H1 (cell line): ENCODE data around the gene TPMT. TPM values are rescaled to one million over a fixed set of nuclear protein-coding genes. Genes with fewer than 3 reads are reported as not detected.

Experiments
- CTCF ChIA-PET: fragments of 300-600 bp; sonication (Branson Sonifier 250); formaldehyde crosslinking; loops from one replicate; lab custom pipeline; 2021; ENCODE audit not compliant: partially characterized antibody; lab: Charles Lee
- POLR2A ChIA-PET: fragments of 300-600 bp; sonication (Branson Sonifier 250); formaldehyde crosslinking; loops from one replicate; lab custom pipeline; 2021; ENCODE audit warnings: inconsistent platforms; ENCODE audit not compliant: partially characterized antibody; lab: Charles Lee
- DNase-seq, 2 experiments: peaks; one replicate each; pipeline versions ENCODE4 v3.0.0 to v3.0.0-alpha.2; 2010 to 2022; ENCODE audit warnings: low spot score in 2 of 2, low read depth in 1 of 2, mixed read lengths in 1 of 2
- FAIRE-seq: peaks from 2 replicates; lab custom pipeline; 2011; peaks lifted over from hg19 to GRCh38; lab: Jason Lieb, UNC
- H2AFZ ChIP-seq: 2 replicates; pipeline ENCODE4 v1.8.1; 2012; ENCODE audit warnings: low read length, inconsistent platforms
- H2AK5ac ChIP-seq: 2 replicates; pipeline ENCODE4 v1.6.1; 2013; ENCODE audit warnings: low read depth, low read length
- H2BK120ac ChIP-seq: replicated peaks from 2 replicates; pipeline ENCODE3; 2013; ENCODE audit warnings: low read depth, low read length, inconsistent platforms
- H2BK12ac ChIP-seq: 2 replicates; pipeline ENCODE4 v1.6.1; 2013; ENCODE audit warnings: low read depth, low read length
- H2BK15ac ChIP-seq: 2 replicates; pipeline ENCODE4 v1.6.1; 2013; ENCODE audit warnings: low read length
- H2BK20ac ChIP-seq: 2 replicates; pipeline ENCODE4 v1.6.1; 2013; ENCODE audit warnings: low read length
- H2BK5ac ChIP-seq: 2 replicates; pipeline ENCODE4 v1.6.1; 2013; ENCODE audit warnings: low read depth, low read length
- H3K14ac ChIP-seq: 2 replicates; pipeline ENCODE4 v1.6.1; 2013; ENCODE audit warnings: inconsistent platforms; ENCODE audit not compliant: insufficient read length
- H3K18ac ChIP-seq: 2 replicates; pipeline ENCODE4 v1.6.1; 2013; ENCODE audit warnings: low read length; ENCODE audit errors: extremely low read depth
- H3K23ac ChIP-seq: 2 replicates; pipeline ENCODE4 v1.6.1; 2013; ENCODE audit warnings: inconsistent platforms; ENCODE audit not compliant: insufficient read length
- H3K23me2 ChIP-seq: 2 replicates; pipeline ENCODE4 v1.6.1; 2013; ENCODE audit warnings: low read depth, low read length
- H3K27ac ChIP-seq: 2 replicates; pipeline ENCODE4 v1.6.1; 2011; ENCODE audit warnings: low read depth, low read length, inconsistent platforms
- H3K27me3 ChIP-seq, 4 experiments: replicated peaks in 1 of 4; 1 replicate in 1 of 4; 2 replicates in 3 of 4; pipeline versions ENCODE4 v1.6.1 to v1.8.1; 2011 to 2013; ENCODE audit warnings: low read length in 3 of 4, mild to moderate bottlenecking in 3 of 4, inconsistent platforms in 2 of 4, mixed read lengths in 2 of 4, moderate library complexity in 1 of 4; ENCODE audit not compliant: control insufficient read depth in 3 of 4, insufficient read depth in 3 of 4; ENCODE audit errors: extremely low read depth in 1 of 4
- H3K36me3 ChIP-seq, 4 experiments: 2 replicates each; pipeline versions ENCODE4 v1.6.1 to v1.8.1; 2011 to 2013; ENCODE audit warnings: mild to moderate bottlenecking in 4 of 4, low read length in 3 of 4, moderate library complexity in 2 of 4, control low read depth in 1 of 4, inconsistent platforms in 1 of 4; ENCODE audit not compliant: insufficient read depth in 4 of 4, control insufficient read depth in 2 of 4
- H3K4ac ChIP-seq: replicated peaks from 2 replicates; pipeline ENCODE3; 2013; ENCODE audit warnings: low read length, low read depth, mixed read lengths, inconsistent platforms; ENCODE audit not compliant: insufficient read length
- H3K4me1 ChIP-seq, 4 experiments: replicated peaks in 1 of 4; 1 replicate in 1 of 4; 2 replicates in 3 of 4; pipeline versions ENCODE4 v1.6.1 to v1.8.1; 2011 to 2013; ENCODE audit warnings: low read length in 3 of 4, inconsistent platforms in 2 of 4, mixed read lengths in 1 of 4; ENCODE audit not compliant: insufficient read depth in 4 of 4, control insufficient read depth in 3 of 4
- H3K4me2 ChIP-seq, 2 experiments: 2 replicates each; pipeline versions ENCODE4 v1.6.1 to v1.8.1; 2011 to 2013; ENCODE audit warnings: low read depth in 2 of 2, low read length in 2 of 2, control low read depth in 1 of 2, inconsistent platforms in 1 of 2, mild to moderate bottlenecking in 1 of 2; ENCODE audit not compliant: insufficient read depth in 1 of 2
- H3K4me3 ChIP-seq, 4 experiments: fragments of 200-600, 300-600 bp in 1 of 4; sonication (generic), shearing (Covaris generic), sonication (Bioruptor Twin) in 1 of 4; 2 replicates each; pipeline versions ENCODE4 v1.5.1 to v1.8.1; 2011 to 2016; ENCODE audit warnings: low read length in 4 of 4, low read depth in 3 of 4, control low read depth in 2 of 4, inconsistent platforms in 2 of 4, mild to moderate bottlenecking in 2 of 4, mixed read lengths in 1 of 4, moderate library complexity in 1 of 4; ENCODE audit not compliant: insufficient read depth in 2 of 4; ENCODE audit errors: extremely low read depth in 1 of 4
- H3K56ac ChIP-seq: replicated peaks from 2 replicates; pipeline ENCODE3; 2013; ENCODE audit warnings: low read depth, mild to moderate bottlenecking, mixed read lengths, low read length, inconsistent platforms; ENCODE audit not compliant: insufficient read length
- H3K79me1 ChIP-seq: 2 replicates; pipeline ENCODE4 v1.6.1; 2013; ENCODE audit warnings: low read depth, low read length, control low read depth
- H3K79me2 ChIP-seq, 2 experiments: 2 replicates each; pipeline versions ENCODE4 v1.6.1 to v1.8.1; 2012 to 2013; ENCODE audit warnings: low read length in 2 of 2, mild to moderate bottlenecking in 2 of 2, inconsistent platforms in 1 of 2; ENCODE audit not compliant: insufficient read depth in 2 of 2, control insufficient read depth in 1 of 2
- H3K9ac ChIP-seq, 4 experiments: replicated peaks in 1 of 4; 1 replicate in 1 of 4; 2 replicates in 3 of 4; pipeline versions ENCODE4 v1.6.1 to v1.8.1; 2011 to 2013; ENCODE audit warnings: low read depth in 3 of 4, low read length in 3 of 4, control low read depth in 2 of 4, mild to moderate bottlenecking in 2 of 4, moderate library complexity in 2 of 4, inconsistent platforms in 1 of 4; ENCODE audit errors: extremely low read depth in 1 of 4
- H3K9me3 ChIP-seq, 2 experiments: 2 replicates each; pipeline versions ENCODE4 v1.6.1 to v1.8.1; 2012 to 2013; ENCODE audit warnings: mild to moderate bottlenecking in 2 of 2, moderate library complexity in 2 of 2, control low read depth in 1 of 2, inconsistent platforms in 1 of 2, low read depth in 1 of 2, low read length in 1 of 2, mixed read lengths in 1 of 2; ENCODE audit not compliant: insufficient read depth in 2 of 2
- H4K20me1 ChIP-seq, 2 experiments: replicated peaks in 1 of 2; 2 replicates each; pipeline versions ENCODE3 to v1.8.1; 2011 to 2013; ENCODE audit warnings: inconsistent platforms in 2 of 2, low read length in 2 of 2, mild to moderate bottlenecking in 1 of 2; ENCODE audit not compliant: insufficient read depth in 2 of 2, control insufficient read depth in 1 of 2
- H4K5ac ChIP-seq: 2 replicates; pipeline ENCODE4 v1.6.1; 2013; ENCODE audit warnings: low read length, low read depth, mixed read lengths, inconsistent platforms; ENCODE audit not compliant: insufficient read length
- H4K8ac ChIP-seq: 2 replicates; pipeline ENCODE4 v1.8.0; 2013; ENCODE audit warnings: mild to moderate bottlenecking, moderate library complexity, low read length, inconsistent platforms; ENCODE audit not compliant: insufficient read depth; ENCODE audit errors: extremely low read depth
- H4K91ac ChIP-seq: replicated peaks from 2 replicates; pipeline ENCODE3; 2013; ENCODE audit warnings: low read length, mixed read lengths, inconsistent platforms; ENCODE audit not compliant: insufficient read length
- CBX5 ChIP-seq: fragments of 300-800, 300-1000 bp; sonication (generic); IDR thresholded peaks from 2 replicates; pipeline ENCODE4 v1.7.1; 2016; ENCODE audit warnings: antibody characterized with exemption, low read length, low read depth
- CHD2 ChIP-seq: IDR thresholded peaks from 2 replicates; pipeline ENCODE4 v1.6.1; 2012; ENCODE audit warnings: low read length, improper control_type of control experiment
- NRF1 ChIP-seq: IDR thresholded peaks from 2 replicates; pipeline ENCODE4 v1.6.1; 2011; ENCODE audit warnings: mild to moderate bottlenecking, low read depth, low read length, improper control_type of control experiment
- RBBP5 ChIP-seq: IDR thresholded peaks from 2 replicates; pipeline ENCODE4 v1.7.1; 2012; ENCODE audit warnings: low read depth, mild to moderate bottlenecking, inconsistent platforms, low read length, moderate library complexity, borderline replicate concordance
- SAP30 ChIP-seq: fragments of 300-600 bp; sonication (generic); IDR thresholded peaks from 2 replicates; pipeline ENCODE4 v1.7.1; 2012; ENCODE audit warnings: low read length, moderate library complexity, mild to moderate bottlenecking, inconsistent platforms; ENCODE audit not compliant: insufficient read depth, insufficient replicate concordance
- SRF ChIP-seq: IDR thresholded peaks from 2 replicates; pipeline ENCODE4 v1.6.1; 2011; ENCODE audit warnings: mild to moderate bottlenecking, low read depth, low read length, moderate library complexity
- YY1 ChIP-seq: IDR thresholded peaks from 2 replicates; pipeline ENCODE4 v1.6.1; 2011; ENCODE audit warnings: low read depth, mild to moderate bottlenecking, low read length
- WGBS, 2 experiments: shearing (Covaris generic) in 1 of 2; methylation state at CpG; one replicate each; pipeline versions ENCODE4 v1.1.6 to v1.1.7; 2013 to 2015; ENCODE audit warnings: low lambda C conversion rate in 2 of 2, mixed read lengths in 2 of 2, inconsistent platforms in 1 of 2, low coverage in 1 of 2, missing lambda C conversion rate in 1 of 2; ENCODE audit not compliant: insufficient replicate concordance in 2 of 2, insufficient coverage in 1 of 2, insufficient read length in 1 of 2; ENCODE audit errors: extremely low coverage in 1 of 2, missing lambda C conversion rate in 1 of 2; 5-methylcytosine and 5-hydroxymethylcytosine counted together
- polyA plus RNA-seq, 7 experiments: library from polyadenylated mRNA; depleted of rRNA in 3 of 7; stranded (reverse) in 5 of 7; unstranded in 2 of 7; fragments of >200 nt in 5 of 7; fragments of 200-250 nt in 2 of 7; gene quantifications; 1 replicate in 5 of 7; 2 replicates in 1 of 7; 4 replicates in 1 of 7; pipeline versions ENCODE4 v1.2.1 to v1.2.3, GENCODE V29; 2011 to 2013; ENCODE audit warnings: missing spikeins in 2 of 7, mixed read lengths in 2 of 7
- total RNA-seq: library from RNA; stranded (reverse); fragmentation: NEBNext Ultra II Directional; extraction: Animal tissue kit (Norgen Biotek cat#: 25700); gene quantifications from 2 replicates; pipeline ENCODE4 v1.2.1, GENCODE V29; 2021

TPMT gene
- total and polyA plus RNA-seq, 2 of the 8 experiments (the other 6 are each of a cell fraction or from before 2014, with no cell fraction given), result 12.3 to 17.2 TPM

DNA sequence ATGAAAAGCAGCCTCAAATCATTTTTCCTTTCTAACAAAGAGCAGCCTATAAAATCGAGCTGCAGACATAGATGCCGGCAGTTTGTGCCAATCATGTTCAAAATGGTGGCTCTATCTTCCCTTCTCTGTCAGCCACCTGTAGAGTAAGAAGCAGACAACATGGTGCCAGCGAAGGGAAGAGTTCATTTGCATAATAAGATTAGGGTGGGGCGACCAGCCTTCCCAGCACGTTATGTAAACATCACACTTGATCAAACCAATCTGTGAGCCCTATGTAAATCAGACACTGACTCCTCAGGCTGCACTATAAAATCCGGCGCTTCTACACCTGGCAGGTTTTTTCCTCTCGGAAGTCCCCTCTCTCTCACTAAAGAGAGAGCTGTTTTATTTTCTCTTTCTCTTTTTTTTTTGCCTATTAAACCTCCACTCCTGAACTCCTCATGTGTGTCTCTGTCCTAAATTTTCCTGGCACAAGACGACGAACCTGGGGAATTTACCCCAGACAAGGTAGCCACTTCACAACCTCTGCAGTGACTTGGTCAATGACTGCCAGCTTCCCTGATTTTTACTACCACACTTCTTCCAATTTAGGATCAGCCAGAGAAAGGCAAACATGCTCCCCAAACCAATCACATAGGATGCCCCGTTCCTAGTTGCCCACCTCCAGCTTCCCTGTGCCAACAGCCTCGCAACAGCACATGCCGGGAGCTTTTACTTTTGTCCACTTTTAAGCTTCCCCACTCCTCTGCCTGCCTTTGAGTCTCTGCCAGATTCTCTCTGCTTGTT, 12.9 kb downstream of the TPMT start:
- H2AFZ ChIP-seq, result no peak overlapping the region
- H2BK20ac ChIP-seq, result no peak overlapping the region
- WGBS, 2 experiments, result 83% methylated on average over 13 of the region's 13 CpGs; no CpG with 5 or more reads in 1 of the 2 experiments
- no peak overlapping the region for H2AK5ac ChIP-seq
- no peaks in the 10 kb centered on the region for H3K27me3 ChIP-seq
- 0 out of 2 replicates have a peak overlapping the region, but pooled peaks have one; percentile 61 for H2BK15ac ChIP-seq
- ChIA-PET POLR2A (interaction anchor here (1.7 to 1.8 kb wide), 2 partner anchors 13 to 80 kb away, joined by 4 to 5 read pairs; partner anchors contain the start of genes KDM1B and TPMT), CTCF (interaction anchor here (0.7 to 1.9 kb wide), 3 partner anchors 8 to 1856 kb away, joined by 3 to 5 read pairs (median 5); no protein-coding TSS in a partner anchor)
- DNase-seq (no peak), FAIRE-seq (no peak)
- no peak overlapping the region for H2BK12ac ChIP-seq
- no peak overlapping the region for H3K4ac ChIP-seq
- no peak overlapping the region for H3K56ac ChIP-seq
- H3K27ac ChIP-seq, result no peak overlapping the region
- H3K4me1 ChIP-seq, result no peaks in the 10 kb centered on the region
- H3K14ac ChIP-seq, result no peak overlapping the region
- no peak overlapping the region for H4K8ac ChIP-seq
- peaks cover 4 to 15% (median 9%) of the 10 kb centered on the region in 4 experiments for H3K36me3 ChIP-seq
- H2BK5ac ChIP-seq, result no peak overlapping the region
- no peaks in the 10 kb centered on the region for H3K23me2 ChIP-seq
- H3K79me1 ChIP-seq, result no peaks in the 10 kb centered on the region
- H2BK120ac ChIP-seq, result no peak overlapping the region
- H3K18ac ChIP-seq, result no peak overlapping the region; the same call in 1 of the 2 replicates
- no peaks in the 10 kb centered on the region for H3K9me3 ChIP-seq
- no peak overlapping the region for H4K91ac ChIP-seq
- H3K4me2 ChIP-seq, result no peak overlapping the region
- H3K4me3 ChIP-seq, result no peak overlapping the region
- no peak overlapping the region for H3K23ac ChIP-seq
- no peaks in the 10 kb centered on the region for H3K79me2 ChIP-seq
- H4K20me1 ChIP-seq, result no peaks in the 10 kb centered on the region
- H4K5ac ChIP-seq, result no peak overlapping the region
- TF ChIP-seq NRF1, result no peak
- TF ChIP-seq SRF, result no peak
- TF ChIP-seq CHD2, result no peak
- TF ChIP-seq CBX5, result no peak
- 0 out of 2 replicates have a peak, but pooled peaks have one; percentile 13 for TF ChIP-seq YY1
- TF ChIP-seq SAP30, result no peak
- no peak for TF ChIP-seq RBBP5
- no peak overlapping the region for H3K9ac ChIP-seq
